K562 (cell line): ENCODE measurements around the gene ALCAM. TPM values are rescaled to one million over a fixed set of nuclear protein-coding genes. Genes with fewer than 3 reads are reported as not detected.

Experiments
- ATAC-seq: fragments of 200-7000 bp; cut with Tn5 transposase; 3 replicates; pipeline ENCODE4 v1.9.1; 2020; ENCODE audit warnings: moderate library complexity
- BruUV-seq: library from RNA; stranded (reverse); fragments of 400-500 nt; replicated peaks from 2 replicates; lab custom pipeline; 2021; lab: Mats Ljungman, UMichigan
- CTCF ChIA-PET: fragments of 300-600 bp; formaldehyde crosslinking; extraction: SDS; loops from one replicate; lab custom pipeline; 2021; ENCODE audit warnings: low intra/inter-chr PET ratio; lab: Yijun Ruan, JAX
- POLR2A ChIA-PET: fragments of 300-600, 350-650 bp; sonication (Branson Sonifier 250); formaldehyde crosslinking; extraction: SDS; loops from one replicate; lab custom pipeline; 2021; ENCODE audit warnings: antibody characterized with exemption, inconsistent platforms; lab: Yijun Ruan, JAX
- DNase-seq, 4 experiments: peaks; one replicate each; pipeline versions ENCODE4 v3.0.0 to v3.0.0-alpha.2; 2011 to 2018; ENCODE audit warnings: low spot score in 3 of 4, mixed read lengths in 3 of 4; ENCODE audit errors: extremely low read depth in 1 of 4
- FAIRE-seq: peaks from 2 replicates; lab custom pipeline; 2011; peaks lifted over from hg19 to GRCh38; lab: Jason Lieb, UNC
- H2AFZ ChIP-seq: 2 replicates; pipeline ENCODE4 v1.6.0; 2011; ENCODE audit warnings: low read depth, low read length, control low read depth, inconsistent platforms
- H3K27ac ChIP-seq: fragments of 200-600 bp; 3 replicates; pipeline ENCODE4 v1.8.0; 2011; ENCODE audit warnings: low read depth, mild to moderate bottlenecking, control low read depth, inconsistent platforms, low read length, moderate library complexity, mixed read lengths; ENCODE audit errors: extremely low read depth
- H3K27me3 ChIP-seq, 2 experiments: fragments of 300-600 bp in 1 of 2; 2 replicates in 1 of 2; 3 replicates in 1 of 2; pipeline versions ENCODE4 v1.6.0 to v1.8.0; 2011; ENCODE audit warnings: inconsistent platforms in 2 of 2, low read length in 2 of 2, mild to moderate bottlenecking in 1 of 2, mixed read lengths in 1 of 2, moderate library complexity in 1 of 2; ENCODE audit not compliant: control insufficient read depth in 2 of 2, insufficient read depth in 2 of 2
- H3K36me3 ChIP-seq: fragments of 300-600 bp; 3 replicates; pipeline ENCODE4 v1.8.0; 2011; ENCODE audit warnings: mild to moderate bottlenecking, low read length, inconsistent platforms; ENCODE audit not compliant: control insufficient read depth, insufficient read depth
- H3K4me1 ChIP-seq, 2 experiments: fragments of 200-600 bp in 1 of 2; replicated peaks in 1 of 2; 2 replicates in 1 of 2; 3 replicates in 1 of 2; pipeline versions ENCODE4 v1.5.1 to v1.8.0; 2011; ENCODE audit warnings: inconsistent platforms in 2 of 2, low read length in 2 of 2, mild to moderate bottlenecking in 1 of 2, mixed read lengths in 1 of 2, moderate library complexity in 1 of 2; ENCODE audit not compliant: control insufficient read depth in 2 of 2, insufficient read depth in 2 of 2
- H3K4me2 ChIP-seq: 2 replicates; pipeline ENCODE4 v1.6.1; 2011; ENCODE audit warnings: low read length, control low read depth, inconsistent platforms, mixed read lengths; ENCODE audit not compliant: insufficient read depth
- H3K4me3 ChIP-seq: fragments of 200-600 bp; sonication (generic), shearing (Covaris generic); 2 replicates; pipeline ENCODE4 v1.5.1; 2016; ENCODE audit warnings: control low read depth, inconsistent platforms
- H3K79me2 ChIP-seq: fragments of 200-600 bp; 3 replicates; pipeline ENCODE4 v1.8.0; 2011; ENCODE audit warnings: low read length, inconsistent platforms; ENCODE audit not compliant: control insufficient read depth, insufficient read depth
- H3K9ac ChIP-seq, 2 experiments: 2 replicates each; pipeline versions ENCODE4 v1.6.0 to v1.6.1; 2011; ENCODE audit warnings: low read depth in 2 of 2, low read length in 2 of 2, control low read depth in 1 of 2, inconsistent platforms in 1 of 2, mild to moderate bottlenecking in 1 of 2, mixed read lengths in 1 of 2; ENCODE audit not compliant: insufficient read depth in 1 of 2
- H3K9me1 ChIP-seq: one replicate; pipeline ENCODE4 v1.6.0; 2011; ENCODE audit warnings: inconsistent platforms, mild to moderate bottlenecking, low read length, moderate library complexity; ENCODE audit not compliant: control insufficient read depth, insufficient read depth
- H3K9me3 ChIP-seq: replicated peaks from 2 replicates; pipeline ENCODE4 v1.5.1; 2011; ENCODE audit warnings: low read depth, low read length, inconsistent platforms; ENCODE audit not compliant: control insufficient read depth, insufficient read depth
- H4K20me1 ChIP-seq: replicated peaks from 2 replicates; pipeline ENCODE4 v1.6.1; 2011; ENCODE audit warnings: low read length, inconsistent platforms, mixed read lengths; ENCODE audit not compliant: control insufficient read depth, insufficient read depth
- CHD7 ChIP-seq: fragments of 200-600 bp; sonication (generic); IDR thresholded peaks from one replicate; pipeline ENCODE4 v1.6.1; 2012; ENCODE audit warnings: mild to moderate bottlenecking, low read depth, low read length, inconsistent platforms
- RAD21 ChIP-seq, 2 experiments: fragments of 250-450 bp in 1 of 2; fragments of 450-650 bp in 1 of 2; sonication (Bioruptor Pico) in 1 of 2; formaldehyde crosslinking in 1 of 2; IDR thresholded peaks in 1 of 2; conservative IDR thresholded peaks in 1 of 2; 2 replicates each; pipeline versions ENCODE4 v1.4.0 to v1.8.0; 2020 to 2022; ENCODE audit warnings: mild to moderate bottlenecking in 2 of 2, moderate library complexity in 1 of 2
- SLC30A9 ChIP-seq: fragments of 250-450 bp; sonication (Bioruptor Pico); IDR thresholded peaks from 2 replicates; pipeline ENCODE4 v1.8.0; 2022; ENCODE audit warnings: mild to moderate bottlenecking, moderate library complexity
- TCF15 ChIP-seq: fragments of 250-450 bp; sonication (Bioruptor Pico); IDR thresholded peaks from 2 replicates; pipeline ENCODE4 v1.8.0; 2022; ENCODE audit warnings: moderate library complexity, mild to moderate bottlenecking, inconsistent platforms
- WGBS: fragments of 100-300 bp; shearing (Covaris generic); methylation state at CpG from one replicate; pipeline ENCODE4 v1.1.6; 2016; ENCODE audit warnings: low coverage, mixed read lengths; ENCODE audit not compliant: insufficient coverage; ENCODE audit errors: missing lambda C conversion rate; 5-methylcytosine and 5-hydroxymethylcytosine counted together
- in situ Hi-C: fragments of 300-500 bp; cut with MboI; formaldehyde crosslinking; loops from 4 replicates; pipeline ENCODE4 v1.15.0; 2018; ENCODE audit warnings: inconsistent platforms, mixed read lengths
- intact Hi-C: fragments of 100-400 bp; cut with micrococcal nuclease; formaldehyde crosslinking; loops from 2 replicates; pipeline ENCODE4 v1.14.2; 2022
- polyA plus RNA-seq, 8 experiments: library from polyadenylated mRNA; depleted of rRNA in 4 of 8; stranded (reverse) in 5 of 8; unstranded in 3 of 8; fragments of >200 nt; fragmentation: Nextera tagmentation in 2 of 8; fragmentation: Illumina TruSeq in 1 of 8; extraction: Ambion mirVana in 2 of 8; extraction: Trizol in 1 of 8; gene quantifications; 2 replicates each; pipeline versions ENCODE4 v1.2.1 to v1.2.3, GENCODE V29; 2011 to 2014; ENCODE audit warnings: inconsistent platforms in 1 of 8, missing spikeins in 1 of 8
- total RNA-seq, 7 experiments: library from RNA; depleted of rRNA in 6 of 7; stranded (reverse); fragments of >200 nt in 6 of 7; fragmentation: Illumina TruSeq in 2 of 7; extraction: Trizol in 2 of 7; gene quantifications; 2 replicates each; pipeline versions ENCODE4 v1.2.1 to v1.2.3, GENCODE V29; 2011 to 2021; ENCODE audit warnings: low replicate concordance in 1 of 7

Gene ALCAM
- total and polyA plus RNA-seq, 9 of the 15 experiments (the other 6 are each of a cell fraction or from before 2014, with no cell fraction given) = 0.03 to 0.98 (median 0.14) TPM; not detected in 1

GRCh38 chr3:105369500-105370371 lies 3.0 kb downstream of the ALCAM start:
- H3K9me3 ChIP-seq = no peaks in the 10 kb centered on the region
- H3K79me2 ChIP-seq = no peaks in the 10 kb centered on the region
- ATAC-seq (no peak; the same call in 2 of the 3 replicates), DNase-seq (no peak), FAIRE-seq (no peak)
- H3K4me3 ChIP-seq = 0 out of 2 replicates have a peak overlapping the region, but pooled peaks have one; percentile 10
- WGBS = 0% methylated on average over 22 of the region's 22 CpGs
- H3K27me3 ChIP-seq = no peaks in the 10 kb centered on the region
- POLR2A ChIA-PET = interaction anchor here (0.6 kb wide), 1 partner anchor 180 kb away, joined by 3 read pairs; no protein-coding TSS in a partner anchor
- no peaks in the 10 kb centered on the region for H4K20me1 ChIP-seq
- in situ Hi-C loops = no loop called here
- no peaks in the 10 kb centered on the region for H3K36me3 ChIP-seq
- H3K9ac ChIP-seq = no peak overlapping the region
- CTCF ChIA-PET = no interaction called here
- no peak overlapping the region for H3K27ac ChIP-seq
- no TSS peak for BruUV-seq
- intact Hi-C loops = no loop called here
- peak overlapping the region; percentile 24; the same call in 1 of the 2 replicates for H2AFZ ChIP-seq
- H3K4me1 ChIP-seq = peaks cover 0 to 17% of the 10 kb centered on the region in 2 experiments; a peak in 2 of 5 replicates
- H3K4me2 ChIP-seq = peak overlapping the region; percentile 25
- H3K9me1 ChIP-seq = no peaks in the 10 kb centered on the region
- TF ChIP-seq RAD21 (CRISPR knock-in tag; conservative IDR thresholded peaks at IDR 0.05 in 1 of 2, IDR thresholded peaks at IDR 0.05 in 1 of 2) = peak; percentile 16 to 41; a peak in 2 of 4 replicates
- TF ChIP-seq TCF15 (CRISPR knock-in tag) = no peak
- TF ChIP-seq CHD7 = no peak
- TF ChIP-seq SLC30A9 (CRISPR knock-in tag) = no peak
